ENCODE results near the gene SLC35F1. TPM values are rescaled to one million over a fixed set of nuclear protein-coding genes. Genes with fewer than 3 reads are reported as not detected.

The SLC35F1 gene
- polyA plus RNA-seq, 1 donor (not counting 4 experiments of a cell fraction or from before 2014, with no cell fraction given), result not detected

DNA sequence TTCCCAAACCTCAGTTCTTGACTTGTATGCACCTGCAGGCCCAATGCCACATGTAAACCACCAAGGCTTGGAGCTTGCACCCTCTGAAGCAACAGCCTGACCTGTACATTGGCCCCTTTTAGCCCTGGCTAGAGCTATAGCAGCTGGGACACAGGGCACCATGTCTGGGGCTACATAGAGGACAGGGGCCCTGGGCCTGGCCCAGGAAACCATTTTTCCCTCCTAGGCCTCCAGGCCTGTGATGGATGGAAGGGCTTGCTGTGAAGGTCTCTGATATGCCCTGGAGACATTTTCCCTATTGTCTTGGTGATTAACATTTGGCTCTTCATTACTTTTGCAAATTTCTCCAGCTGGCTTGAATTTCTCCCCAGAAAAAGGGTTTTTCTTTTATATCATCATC, 64.6 kb downstream of the SLC35F1 start:
- no peak overlapping the region for H3K4me2 ChIP-seq (ENCODE audit: control insufficient read depth, extremely low read depth, insufficient read depth, low read depth, low read length)
- H3K79me2 ChIP-seq (ENCODE audit: control insufficient read depth, insufficient read depth, low read length), result no peaks in the 10 kb centered on the region
- no peak overlapping the region for H2AFZ ChIP-seq (ENCODE audit: control insufficient read depth, low read length)
- no peaks in the 10 kb centered on the region for H3K9me3 ChIP-seq (ENCODE audit: control insufficient read depth, low read depth, low read length)
- dilution Hi-C loops (cut with MboI; ENCODE audit: extremely low pct_ligation_motif_present, low sequenced_read_pairs), result no loop called here
- H3K27me3 ChIP-seq (ENCODE audit: control insufficient read depth, extremely low read depth, insufficient read depth, low read length), result no peaks in the 10 kb centered on the region
- no peaks in the 10 kb centered on the region for H3K4me1 ChIP-seq (ENCODE audit: control insufficient read depth, extremely low read depth, insufficient read depth, low read length)
- no peaks in the 10 kb centered on the region for H3K36me3 ChIP-seq (ENCODE audit: control insufficient read depth in 2 of 2, extremely low read depth in 1 of 2, insufficient read depth in 2 of 2, low read length in 2 of 2)
- H3K9me1 ChIP-seq (ENCODE audit: control insufficient read depth, extremely low read depth, insufficient read depth, low read length), result no peaks in the 10 kb centered on the region
- TF ChIP-seq CTCF (optimal IDR thresholded peaks at IDR 0.05 in 1 of 3, IDR thresholded peaks at IDR 0.05 in 1 of 3, conservative IDR thresholded peaks at IDR 0.05 in 1 of 3; ENCODE audit: extremely low read depth in 1 of 3, insufficient read depth in 2 of 3, low read length in 3 of 3), result no peak
- no peak for TF ChIP-seq EZH2 (IDR thresholded peaks at IDR 0.05; ENCODE audit: low read length)
- H3K27ac ChIP-seq (ENCODE audit: control insufficient read depth, insufficient read depth, low read length), result no peak overlapping the region
- H3K4me3 ChIP-seq (ENCODE audit: control insufficient read depth in 2 of 3, extremely low read depth in 1 of 3, insufficient read depth in 2 of 3, low read depth in 1 of 3, low read length in 3 of 3), result no peak overlapping the region
- no peak overlapping the region for H3K9ac ChIP-seq (ENCODE audit: control insufficient read depth, extremely low read depth, insufficient read depth, low read length)
- H4K20me1 ChIP-seq (ENCODE audit: control insufficient read depth, extremely low read depth, insufficient read depth, low read length), result no peaks in the 10 kb centered on the region
- FAIRE-seq (no peak), DNase-seq (ENCODE audit: low read depth, low spot score) (no peak)

GRCh38 chr6:117974914-117975627, 68.0 kb downstream of the SLC35F1 start:
- TF ChIP-seq CTCF (optimal IDR thresholded peaks at IDR 0.05 in 1 of 3, IDR thresholded peaks at IDR 0.05 in 1 of 3, conservative IDR thresholded peaks at IDR 0.05 in 1 of 3; ENCODE audit: extremely low read depth in 1 of 3, insufficient read depth in 2 of 3, low read length in 3 of 3), result no peak
- TF ChIP-seq EZH2 (IDR thresholded peaks at IDR 0.05; ENCODE audit: low read length), result no peak
- dilution Hi-C loops (cut with MboI; ENCODE audit: extremely low pct_ligation_motif_present, low sequenced_read_pairs), result no loop called here
- FAIRE-seq (no peak), DNase-seq (ENCODE audit: low read depth, low spot score) (no peak)
- Histone ChIP-seq H3K27ac (ENCODE audit: control insufficient read depth, insufficient read depth, low read length) (no peak overlapping the region), H2AFZ (ENCODE audit: control insufficient read depth, low read length) (no peak overlapping the region), H3K4me3 (ENCODE audit: control insufficient read depth in 2 of 3, extremely low read depth in 1 of 3, insufficient read depth in 2 of 3, low read depth in 1 of 3, low read length in 3 of 3) (no peak overlapping the region), H3K9ac (ENCODE audit: control insufficient read depth, extremely low read depth, insufficient read depth, low read length) (no peak overlapping the region), H3K9me3 (ENCODE audit: control insufficient read depth, low read depth, low read length) (no peaks in the 10 kb centered on the region), H4K20me1 (ENCODE audit: control insufficient read depth, extremely low read depth, insufficient read depth, low read length) (no peaks in the 10 kb centered on the region), H3K27me3 (ENCODE audit: control insufficient read depth, extremely low read depth, insufficient read depth, low read length) (no peaks in the 10 kb centered on the region), H3K9me1 (ENCODE audit: control insufficient read depth, extremely low read depth, insufficient read depth, low read length) (no peaks in the 10 kb centered on the region), H3K4me2 (ENCODE audit: control insufficient read depth, extremely low read depth, insufficient read depth, low read depth, low read length) (no peak overlapping the region), H3K4me1 (ENCODE audit: control insufficient read depth, extremely low read depth, insufficient read depth, low read length) (no peaks in the 10 kb centered on the region), H3K79me2 (ENCODE audit: control insufficient read depth, insufficient read depth, low read length) (no peaks in the 10 kb centered on the region), H3K36me3 (ENCODE audit: control insufficient read depth in 2 of 2, extremely low read depth in 1 of 2, insufficient read depth in 2 of 2, low read length in 2 of 2) (no peaks in the 10 kb centered on the region)
